Stimulated activated CD4-positive, alpha-beta T cell treated with anti-CD3 and anti-CD28 coated beads, Interleukin-4, amount 100 ng/mL, for 48 hours (primary cell): ENCODE results near the gene GRIK4.
"Not testable (repeated sequence)": the region's sequence is repeated elsewhere in the genome, so short reads cannot be mapped to it uniquely, and the experiment has no call there.

Experiments
- DNase-seq, 2 donors: peaks; one replicate each; pipeline ENCODE4 v3.0.0-alpha.2; 2020; ENCODE audit warnings: low read depth in 2 of 2

GRIK4 gene

GRCh38 chr11:120780239-120780638 is 268.7 kb downstream of the GRIK4 start:
- no peak for DNase-seq

GRCh38 chr11:120781486-120782120 is 270.1 kb downstream of the GRIK4 start:
- no peak for DNase-seq

GRCh38 chr11:120784566-120785251 is 273.2 kb downstream of the GRIK4 start:
- DNase-seq = no peak

GRCh38 chr11:120785576-120785975 is 274.0 kb downstream of the GRIK4 start:
- no peak for DNase-seq

GRCh38 chr11:120786206-120786735 is 274.7 kb downstream of the GRIK4 start:
- no peak for DNase-seq

GRCh38 chr11:120787224-120787623 is 275.7 kb downstream of the GRIK4 start:
- DNase-seq = not testable (repeated sequence)

GRCh38 chr11:120789391-120789790 is 277.8 kb downstream of the GRIK4 start:
- no peak for DNase-seq

- DNase-seq = no peak
Observed at GRCh38 chr11:120792306-120792705, 280.8 kb downstream of the GRIK4 start.

GRCh38 chr11:120793150-120793549 is 281.6 kb downstream of the GRIK4 start:
- no peak for DNase-seq

GRCh38 chr11:120793806-120794479 is 282.4 kb downstream of the GRIK4 start:
- DNase-seq = no peak

GRCh38 chr11:120794748-120795147 is 283.2 kb downstream of the GRIK4 start:
- no peak for DNase-seq

- no peak for DNase-seq
Observed at GRCh38 chr11:120795185-120795584, 283.6 kb downstream of the GRIK4 start.

GRCh38 chr11:120797143-120797542 is 285.6 kb downstream of the GRIK4 start:
- no peak for DNase-seq

GRCh38 chr11:120798854-120799253 is 287.3 kb downstream of the GRIK4 start:
- no peak for DNase-seq

GRCh38 chr11:120800206-120800605 is 288.7 kb downstream of the GRIK4 start:
- no peak for DNase-seq

- DNase-seq = peak; percentile 10 to 59
Observed at GRCh38 chr11:120801801-120802689, 290.5 kb downstream of the GRIK4 start.

- DNase-seq = no peak
Observed at GRCh38 chr11:120805960-120806555, 294.5 kb downstream of the GRIK4 start.

GRCh38 chr11:120807414-120808150 is 296.0 kb downstream of the GRIK4 start:
- DNase-seq = no peak

- DNase-seq = no peak
Observed at GRCh38 chr11:120808616-120809050, 297.1 kb downstream of the GRIK4 start.

- no peak for DNase-seq
Observed at GRCh38 chr11:120810251-120810650, 298.7 kb downstream of the GRIK4 start.

- no peak for DNase-seq
Observed at GRCh38 chr11:120811199-120811598, 299.7 kb downstream of the GRIK4 start.
